Ishikawa (cell line): ENCODE results near the gene PHETA1.
A peak's percentile ranks its signal among the peaks of the same experiment; 100 is the strongest.

ENCODE experiments used
- CEBPB ChIP-seq: IDR thresholded peaks from 2 replicates; pipeline ENCODE4 v1.6.1; 2012
- CREB1 ChIP-seq: IDR thresholded peaks from 2 replicates; pipeline ENCODE4 v1.6.1; 2012; ENCODE audit warnings: low read depth
- EGR1 ChIP-seq: IDR thresholded peaks from 2 replicates; pipeline ENCODE4 v1.6.1; 2012
- EP300 ChIP-seq: IDR thresholded peaks from 2 replicates; pipeline ENCODE4 v1.6.1; 2012; ENCODE audit warnings: borderline replicate concordance
- FOXM1 ChIP-seq: IDR thresholded peaks from 2 replicates; pipeline ENCODE4 v1.6.1; 2012; ENCODE audit warnings: low read depth, borderline replicate concordance
- NFIC ChIP-seq: IDR thresholded peaks from 2 replicates; pipeline ENCODE4 v1.6.1; 2012
- RAD21 ChIP-seq: IDR thresholded peaks from 2 replicates; pipeline ENCODE4 v1.6.1; 2012; ENCODE audit warnings: low read depth
- REST ChIP-seq: IDR thresholded peaks from 2 replicates; pipeline ENCODE4 v1.6.1; 2012; ENCODE audit warnings: low read depth, mild to moderate bottlenecking
- TAF1 ChIP-seq: IDR thresholded peaks from 2 replicates; pipeline ENCODE4 v1.6.1; 2012; ENCODE audit warnings: low read depth, mild to moderate bottlenecking
- TCF12 ChIP-seq: IDR thresholded peaks from 2 replicates; pipeline ENCODE4 v1.6.1; 2012; ENCODE audit warnings: low read depth
- TEAD4 ChIP-seq: IDR thresholded peaks from 2 replicates; pipeline ENCODE4 v1.6.1; 2012
- YY1 ChIP-seq: IDR thresholded peaks from 2 replicates; pipeline ENCODE4 v1.6.1; 2012; ENCODE audit warnings: low read depth
- ZBTB7A ChIP-seq: IDR thresholded peaks from 2 replicates; pipeline ENCODE4 v1.6.1; 2012; ENCODE audit warnings: low read depth
- TF ChIP-seq, protein P1 (sequence below): IDR thresholded peaks from 2 replicates; pipeline ENCODE4 v1.6.1; 2012
- TF ChIP-seq, protein P2 (sequence below): IDR thresholded peaks from 2 replicates; pipeline ENCODE4 v1.6.1; 2012

PHETA1 gene

GRCh38 chr12:111407377-111408115, 38.7 kb upstream of the PHETA1 start:
- peak; percentile 35; the same call in 1 of the 2 replicates for TF ChIP-seq ZBTB7A
- TF ChIP-seq, protein P1, sequence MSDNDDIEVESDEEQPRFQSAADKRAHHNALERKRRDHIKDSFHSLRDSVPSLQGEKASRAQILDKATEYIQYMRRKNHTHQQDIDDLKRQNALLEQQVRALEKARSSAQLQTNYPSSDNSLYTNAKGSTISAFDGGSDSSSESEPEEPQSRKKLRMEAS = no peak

DNA sequence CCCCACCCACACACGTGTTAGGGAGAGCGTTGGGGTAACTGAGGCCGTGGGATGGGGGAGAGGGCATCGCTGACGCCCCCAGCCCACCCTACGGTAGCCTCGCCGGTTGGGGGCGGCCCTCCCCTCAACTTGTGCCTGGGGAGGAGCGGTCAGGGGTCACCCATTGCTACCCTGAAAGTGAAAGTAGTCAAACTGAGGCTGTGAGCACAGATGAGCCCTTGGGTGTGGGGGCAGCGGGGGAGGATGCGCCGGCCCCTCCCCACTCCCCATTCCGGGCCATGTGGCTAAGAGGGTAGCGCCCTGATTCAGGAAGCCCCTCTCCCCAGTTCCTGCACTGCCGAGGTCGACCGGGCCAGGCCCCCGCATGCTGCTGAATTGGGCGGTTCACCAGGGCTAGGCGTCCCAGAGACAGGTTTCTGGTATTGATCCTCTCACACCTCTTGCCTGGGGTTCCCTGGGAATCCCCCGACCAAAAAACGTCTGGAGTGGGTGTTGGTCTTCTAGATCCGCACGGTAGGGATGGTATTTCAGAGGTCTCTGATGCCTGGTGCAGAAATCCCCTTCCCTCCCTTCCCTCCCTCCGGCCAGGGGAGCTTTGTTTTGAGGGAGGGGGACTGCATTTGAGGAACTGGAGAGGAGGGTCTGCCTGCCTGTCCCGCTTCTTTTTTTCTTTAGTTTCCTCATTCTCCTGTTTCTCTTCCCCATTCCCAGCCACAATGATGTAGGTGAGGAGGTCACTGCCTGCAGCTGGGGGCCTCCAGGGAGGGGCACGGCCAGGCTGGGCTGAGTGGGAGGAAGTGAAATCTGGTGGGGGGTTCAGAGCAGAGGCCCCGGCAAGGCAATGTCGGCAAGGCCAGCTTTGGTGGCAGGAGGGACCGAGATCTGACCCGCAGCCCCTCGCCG, 37.8 kb upstream of the PHETA1 start:
- TF ChIP-seq FOXM1 = no peak
- TF ChIP-seq, protein P1 = no peak
- peak; percentile 94 for TF ChIP-seq ZBTB7A

DNA sequence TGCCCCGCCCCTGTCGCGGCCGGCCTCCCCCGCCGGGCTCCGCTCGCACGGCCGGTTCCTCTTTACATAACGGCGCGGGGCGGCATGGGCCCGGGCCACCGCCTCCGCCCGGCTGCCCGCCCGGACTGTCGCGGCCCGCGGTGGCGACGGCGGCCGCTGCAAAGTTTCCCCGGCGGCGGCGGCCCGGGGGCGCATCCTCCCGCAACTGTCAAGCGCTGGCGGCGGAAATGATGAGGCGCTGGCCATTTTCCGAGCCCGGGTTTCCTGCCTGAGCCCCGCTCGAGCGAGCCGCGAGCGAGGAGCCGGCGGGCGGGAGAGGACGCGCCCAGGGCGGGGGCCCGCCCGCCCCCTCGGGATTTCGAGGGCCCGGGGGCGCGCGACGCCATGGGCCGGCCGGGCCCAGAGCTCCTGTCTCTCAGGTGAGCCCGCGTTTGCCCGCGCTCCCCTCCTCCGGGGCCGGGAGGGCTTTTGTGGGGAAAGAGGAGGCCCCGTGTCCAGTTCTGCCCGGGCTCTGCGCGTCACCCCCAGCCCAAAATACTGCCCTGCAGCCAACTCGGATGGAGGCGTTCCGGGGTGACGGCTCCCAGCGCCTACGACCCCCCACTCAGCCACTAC, 37.1 kb upstream of the PHETA1 start, which contains the start of gene SH2B3:
Gene SH2B3, plus strand, starts transcription at position 65 of the 615 bp plus-strand sequence. CDS start 12,223 bp downstream, outside the sequence.
- peak; percentile 18; the same call in 1 of the 2 replicates for TF ChIP-seq REST
- TF ChIP-seq, protein P1 = no peak

GRCh38 chr12:111405149-111405858, 36.4 kb upstream of the PHETA1 start:
- TF ChIP-seq, protein P2, sequence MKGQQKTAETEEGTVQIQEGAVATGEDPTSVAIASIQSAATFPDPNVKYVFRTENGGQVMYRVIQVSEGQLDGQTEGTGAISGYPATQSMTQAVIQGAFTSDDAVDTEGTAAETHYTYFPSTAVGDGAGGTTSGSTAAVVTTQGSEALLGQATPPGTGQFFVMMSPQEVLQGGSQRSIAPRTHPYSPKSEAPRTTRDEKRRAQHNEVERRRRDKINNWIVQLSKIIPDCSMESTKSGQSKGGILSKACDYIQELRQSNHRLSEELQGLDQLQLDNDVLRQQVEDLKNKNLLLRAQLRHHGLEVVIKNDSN = peak; percentile 92
- TF ChIP-seq ZBTB7A (peak; percentile 83), TEAD4 (no peak), EP300 (0 out of 2 replicates have a peak, but pooled peaks have one; percentile 30), FOXM1 (no peak), REST (no peak), CEBPB (no peak), YY1 (no peak), NFIC (no peak; the same call in 1 of the 2 replicates), RAD21 (no peak), TAF1 (peak; percentile 31; the same call in 1 of the 2 replicates), CREB1 (no peak), TCF12 (no peak), EGR1 (no peak)
- TF ChIP-seq, protein P1 = peak; percentile 75

GRCh38 chr12:111404362-111405148, 35.7 kb upstream of the PHETA1 start:
- TF ChIP-seq REST (no peak), EGR1 (0 out of 2 replicates have a peak, but pooled peaks have one; percentile 24)
